Ishikawa (cell line): Measurements from ENCODE around the gene CHAF1A.

Source experiments
- CEBPB ChIP-seq: IDR thresholded peaks from 2 replicates; pipeline ENCODE4 v1.6.1; 2012
- CREB1 ChIP-seq: IDR thresholded peaks from 2 replicates; pipeline ENCODE4 v1.6.1; 2012; ENCODE audit warnings: low read depth
- EP300 ChIP-seq: IDR thresholded peaks from 2 replicates; pipeline ENCODE4 v1.6.1; 2012; ENCODE audit warnings: borderline replicate concordance
- FOXM1 ChIP-seq: IDR thresholded peaks from 2 replicates; pipeline ENCODE4 v1.6.1; 2012; ENCODE audit warnings: low read depth, borderline replicate concordance
- MAX ChIP-seq: IDR thresholded peaks from 2 replicates; pipeline ENCODE4 v1.6.1; 2012
- RAD21 ChIP-seq: IDR thresholded peaks from 2 replicates; pipeline ENCODE4 v1.6.1; 2012; ENCODE audit warnings: low read depth
- YY1 ChIP-seq: IDR thresholded peaks from 2 replicates; pipeline ENCODE4 v1.6.1; 2012; ENCODE audit warnings: low read depth
- ZBTB7A ChIP-seq: IDR thresholded peaks from 2 replicates; pipeline ENCODE4 v1.6.1; 2012; ENCODE audit warnings: low read depth

- TF ChIP-seq RAD21 (no peak), CEBPB (no peak), FOXM1 (no peak), EP300 (no peak), CREB1 (no peak), ZBTB7A (no peak), YY1 (no peak), MAX (no peak)
Measured at GRCh38 chr19:4391306-4391693, 11.1 kb upstream of the CHAF1A start.
